SH-SY5Y (cell line): ENCODE results near the gene BBS9.

Source experiments
- GATA2 ChIP-seq: IDR thresholded peaks from 2 replicates; pipeline ENCODE4 v1.6.1; 2011; ENCODE audit warnings: mild to moderate bottlenecking, low read depth, low read length
- GATA3 ChIP-seq: IDR thresholded peaks from 2 replicates; pipeline ENCODE4 v1.6.1; 2011; ENCODE audit warnings: low read depth, mild to moderate bottlenecking, low read length, moderate library complexity

BBS9 gene

DNA sequence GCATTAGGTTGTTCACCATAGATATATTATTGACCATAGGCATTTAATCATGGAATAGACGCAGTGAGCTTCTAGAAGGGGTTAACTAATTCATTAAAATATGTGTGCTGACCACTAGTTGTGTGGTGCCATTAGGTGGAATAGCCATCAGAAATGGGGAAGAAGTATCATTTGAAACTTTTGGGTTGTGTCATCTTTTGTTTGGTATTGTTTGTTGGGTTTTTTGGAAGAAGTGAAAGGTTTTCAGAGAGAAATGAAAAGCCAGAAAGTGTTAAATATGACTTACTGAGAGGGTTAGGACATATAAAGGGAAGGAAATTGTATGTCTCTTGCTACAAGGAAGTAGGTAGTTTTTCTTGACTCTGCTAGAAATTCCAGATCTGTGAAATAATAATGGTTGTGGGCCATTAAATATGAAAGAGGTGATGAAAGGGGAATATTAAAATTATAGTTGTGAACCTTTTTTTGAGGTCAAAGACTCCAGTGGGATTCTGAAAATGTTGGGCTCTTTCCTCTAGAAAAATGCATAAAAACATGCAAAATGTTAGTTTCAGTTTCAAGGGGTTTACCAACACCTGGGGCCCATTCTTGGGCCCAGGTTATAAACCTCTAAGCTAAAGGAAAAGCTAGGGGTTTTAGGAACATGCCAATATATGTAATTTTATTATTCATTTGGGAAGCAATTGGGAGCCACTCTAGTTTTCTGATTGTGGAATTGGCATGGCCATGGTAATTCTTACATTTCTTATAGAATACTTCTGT lies 348.5 kb downstream of the BBS9 start:
- TF ChIP-seq GATA3, result no peak
- TF ChIP-seq GATA2, result no peak

GRCh38 chr7:33485747-33486493 lies 356.6 kb downstream of the BBS9 start:
- TF ChIP-seq GATA2, result no peak
- no peak for TF ChIP-seq GATA3

DNA sequence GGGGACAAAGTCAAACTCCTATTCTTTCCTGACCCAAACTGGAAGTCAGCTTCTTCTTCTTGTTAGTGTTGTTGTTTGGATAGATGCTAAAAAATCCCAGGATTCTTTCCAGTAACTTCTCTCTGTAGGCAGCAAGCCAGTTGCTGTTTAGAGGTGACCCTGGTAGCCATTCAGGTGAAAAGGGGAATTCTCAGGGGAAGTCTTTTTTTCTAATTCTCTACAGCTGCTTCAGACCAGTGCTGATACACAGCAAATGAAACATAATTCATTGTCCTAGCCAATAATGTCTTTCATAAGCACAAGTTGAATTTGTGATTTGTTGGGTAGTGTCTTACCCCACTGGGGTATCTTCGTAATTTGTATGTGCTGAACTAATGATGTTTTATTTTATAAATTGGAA lies 357.3 kb downstream of the BBS9 start:
- TF ChIP-seq GATA2, result no peak
- no peak for TF ChIP-seq GATA3

DNA sequence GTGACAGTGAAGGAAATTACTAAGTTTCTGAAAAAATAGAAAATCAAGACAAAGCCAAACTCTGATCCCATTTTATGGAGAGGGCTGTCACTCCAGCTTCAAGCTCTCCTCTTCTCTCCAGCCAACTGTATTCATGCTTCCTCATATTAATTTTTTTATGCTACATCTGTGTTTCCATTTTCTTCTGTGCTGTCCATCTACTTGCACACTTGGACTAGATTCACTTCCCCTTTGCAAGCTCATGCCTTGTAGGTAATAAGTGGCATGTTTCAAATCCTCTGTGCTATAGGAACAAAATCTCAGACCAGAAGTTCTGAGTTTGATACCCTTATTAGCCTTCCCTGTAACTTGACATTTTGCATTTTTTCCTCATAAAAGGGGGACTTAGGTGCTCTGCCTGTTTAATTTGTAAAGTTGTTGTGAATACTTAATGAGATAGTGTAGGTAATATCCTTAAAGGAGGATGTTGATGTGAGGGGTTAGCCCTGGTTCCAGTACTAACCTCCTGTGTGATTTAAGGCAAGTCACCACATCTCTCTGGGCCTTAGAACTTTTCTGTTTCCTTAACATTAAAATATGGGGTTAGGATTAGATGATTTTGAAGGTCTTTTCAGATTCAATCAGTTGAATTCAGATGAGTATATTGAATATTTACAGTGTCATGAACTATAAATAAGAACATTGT lies 358.8 kb downstream of the BBS9 start:
- TF ChIP-seq GATA2 (no peak), GATA3 (no peak)

DNA sequence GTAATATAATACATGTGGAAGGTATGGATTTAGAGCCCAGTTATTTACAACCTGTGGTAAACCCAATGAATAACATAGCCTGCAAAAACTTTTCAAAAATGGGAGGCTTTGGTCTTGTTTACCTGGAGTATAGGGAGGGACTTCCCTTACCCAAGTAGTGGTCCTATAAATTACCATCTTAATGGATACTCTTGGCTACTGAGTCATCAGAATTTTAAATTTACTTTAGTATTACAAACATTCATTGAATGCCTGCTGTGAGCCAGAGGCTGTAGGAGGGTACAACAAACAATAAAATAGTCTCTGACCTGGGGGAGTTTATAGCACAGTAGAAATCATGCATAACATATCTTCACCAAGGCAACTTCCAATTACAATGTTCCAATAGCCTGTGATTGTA lies 365.1 kb downstream of the BBS9 start:
- TF ChIP-seq GATA2 (no peak), GATA3 (no peak)

DNA sequence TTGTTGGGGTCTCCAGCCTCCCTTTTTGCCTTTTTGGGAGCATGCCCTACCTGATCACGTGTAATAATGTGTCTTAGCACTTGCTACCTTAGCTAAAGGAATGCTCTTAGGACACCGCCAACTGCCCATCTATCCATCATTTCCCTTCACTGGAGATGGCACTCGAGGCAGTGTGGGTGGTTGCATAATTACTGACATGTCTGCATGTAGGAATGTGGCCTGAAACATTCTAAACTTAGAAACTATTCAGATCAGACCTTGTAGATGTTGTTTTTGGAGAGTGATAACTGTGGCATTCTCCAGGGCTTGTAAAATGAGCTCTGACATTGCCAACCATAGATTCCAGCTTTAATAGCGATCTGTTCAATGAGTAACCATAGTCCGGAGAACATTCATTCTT lies 365.8 kb downstream of the BBS9 start:
- no peak for TF ChIP-seq GATA3

- TF ChIP-seq GATA2, result no peak
- TF ChIP-seq GATA3, result no peak
Observed at GRCh38 chr7:33497051-33497450, 367.7 kb downstream of the BBS9 start.

DNA sequence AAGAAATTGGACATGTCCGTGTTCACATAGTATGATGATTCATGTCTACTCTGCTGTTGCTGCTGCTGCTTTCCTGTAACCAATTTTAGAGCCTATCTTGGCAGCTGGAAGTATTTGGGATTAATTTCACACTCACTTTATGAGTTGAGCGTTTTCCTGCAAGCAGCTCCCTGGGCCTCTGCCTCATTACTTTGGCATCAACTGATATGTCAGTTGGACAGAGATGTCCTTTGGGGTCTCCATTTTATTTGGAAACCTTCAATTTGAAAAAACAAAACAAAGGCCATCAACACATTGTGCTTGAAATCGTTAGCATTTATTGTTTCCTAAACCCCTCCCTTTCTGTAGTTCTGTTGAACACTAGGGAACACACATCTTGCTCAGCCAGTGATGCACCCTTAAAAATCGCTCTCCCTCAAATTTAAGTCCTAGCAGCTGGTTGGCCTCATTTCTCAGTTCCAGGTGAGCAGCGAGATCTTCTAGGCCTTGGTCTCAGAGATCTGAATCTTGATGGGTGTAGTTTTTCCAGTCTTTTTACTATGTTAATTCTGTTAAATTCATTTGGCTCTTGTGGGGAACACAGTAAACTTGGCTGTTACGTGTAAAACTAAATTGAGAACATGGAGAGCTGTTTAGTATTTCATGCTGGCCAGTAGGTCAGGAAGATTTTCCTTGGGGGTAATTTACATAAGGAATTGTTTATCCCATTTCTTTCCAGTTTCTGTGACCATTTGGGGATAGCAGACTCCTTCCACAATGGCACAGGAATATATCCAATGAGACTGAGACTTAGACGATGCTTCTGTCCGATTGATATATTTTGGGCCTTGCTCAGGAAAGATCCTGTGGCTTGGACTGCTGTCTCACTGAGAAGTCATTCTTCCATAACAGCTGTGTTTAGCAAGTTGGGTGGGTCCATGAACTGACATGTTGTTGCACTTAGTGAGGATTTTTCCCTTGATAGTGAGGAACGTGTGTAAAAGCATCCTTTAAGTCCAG lies 371.6 kb downstream of the BBS9 start:
- TF ChIP-seq GATA2 (no peak), GATA3 (no peak)

GRCh38 chr7:33503014-33503413 lies 373.6 kb downstream of the BBS9 start:
- TF ChIP-seq GATA2 (no peak), GATA3 (no peak)

DNA sequence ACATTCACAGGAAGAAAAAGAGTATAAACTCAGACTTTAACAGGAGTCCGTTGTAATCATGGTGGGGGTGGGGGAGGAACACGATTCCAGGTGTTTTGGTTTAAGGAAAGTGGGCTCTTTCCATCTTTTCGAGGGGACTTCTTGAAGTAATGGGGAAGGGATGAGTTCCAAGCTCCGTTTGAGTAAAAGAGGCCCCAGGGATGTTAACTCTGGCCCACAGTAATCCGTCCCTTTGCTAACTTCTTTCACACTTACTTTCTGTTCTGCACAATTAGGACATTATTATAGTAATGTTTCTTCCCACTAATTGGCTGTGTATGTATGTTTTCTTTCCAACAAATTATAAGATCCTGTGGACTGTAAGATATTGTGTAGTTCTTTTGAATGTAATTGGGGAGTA lies 374.4 kb downstream of the BBS9 start:
- no peak for TF ChIP-seq GATA2
- no peak for TF ChIP-seq GATA3

DNA sequence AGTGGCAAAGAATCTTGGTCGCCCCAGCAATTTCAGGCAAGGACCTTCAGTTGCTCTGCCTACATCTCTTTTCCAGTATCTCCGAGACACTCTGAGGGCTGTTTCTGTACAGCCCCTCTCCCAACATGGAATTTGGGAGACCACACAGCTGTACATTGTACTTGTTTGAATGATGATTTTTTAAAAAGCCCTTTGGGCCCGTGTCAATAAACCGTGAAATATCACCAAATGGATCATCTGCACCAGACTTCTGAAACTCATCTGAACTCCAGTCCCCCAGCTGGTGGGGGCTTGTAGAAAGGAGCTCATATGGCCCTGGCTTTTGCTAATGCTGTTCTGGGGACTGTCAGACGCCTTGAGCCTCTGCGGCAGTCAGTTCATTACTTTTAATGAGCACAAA lies 374.9 kb downstream of the BBS9 start:
- TF ChIP-seq GATA2 (no peak), GATA3 (no peak)

DNA sequence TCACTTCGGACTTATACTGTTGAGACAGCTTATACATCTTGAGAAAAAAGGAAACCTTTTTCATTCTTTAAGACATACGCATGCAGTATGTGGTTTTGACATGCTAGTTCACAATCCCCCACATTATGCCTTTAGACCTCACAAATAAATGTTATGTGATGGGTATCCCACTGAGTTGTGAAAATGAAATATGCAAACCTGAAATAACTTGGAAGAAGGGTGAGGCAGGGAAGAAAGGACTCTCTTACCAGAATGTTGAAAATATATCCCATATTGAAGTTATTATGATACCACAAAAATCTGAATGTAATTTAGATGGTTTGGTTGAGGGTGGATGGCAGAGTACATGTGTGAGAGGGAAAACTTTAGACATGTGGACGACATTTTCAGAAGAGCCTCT lies 379.8 kb downstream of the BBS9 start:
- TF ChIP-seq GATA2 (no peak), GATA3 (no peak)

- TF ChIP-seq GATA2 (no peak), GATA3 (no peak)
Observed at GRCh38 chr7:33511778-33512177, 382.4 kb downstream of the BBS9 start.

- TF ChIP-seq GATA2 (no peak), GATA3 (peak; percentile 58)
Observed at GRCh38 chr7:33516568-33516967, 387.2 kb downstream of the BBS9 start.
